HG03135 (cell line): ENCODE results near the gene INTS7.
"Not testable (repeated sequence)": the region's sequence is repeated elsewhere in the genome, so short reads cannot be mapped to it uniquely, and the experiment has no call there.

Experiments used
- ATAC-seq: cut with Tn5 transposase; IDR thresholded peaks from one replicate; pipeline ENCODE4 v1.9.1; 2021; ENCODE audit warnings: mild to moderate bottlenecking, moderate library complexity; ENCODE audit not compliant: unreplicated experiment

Gene INTS7

DNA sequence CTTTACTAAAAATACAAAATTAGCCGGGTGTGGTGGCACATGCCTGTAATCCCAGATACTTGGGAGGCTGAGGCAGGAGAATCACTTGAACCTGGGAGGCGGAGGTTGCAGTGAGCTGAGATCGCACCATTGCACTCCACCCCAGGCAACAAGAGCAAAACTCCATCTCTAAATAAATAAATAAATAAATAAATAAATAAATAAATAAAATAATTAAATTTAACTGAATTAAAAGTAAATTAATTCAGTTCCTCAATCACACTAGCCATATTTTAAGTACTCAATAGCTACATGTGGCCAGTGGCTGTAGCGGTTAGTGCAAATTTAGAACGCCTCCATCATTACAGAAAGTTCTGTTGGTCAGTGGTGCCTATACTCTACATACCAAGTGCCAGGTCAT is 97.9 kb downstream of the INTS7 start:
- not testable (repeated sequence) for ATAC-seq

DNA sequence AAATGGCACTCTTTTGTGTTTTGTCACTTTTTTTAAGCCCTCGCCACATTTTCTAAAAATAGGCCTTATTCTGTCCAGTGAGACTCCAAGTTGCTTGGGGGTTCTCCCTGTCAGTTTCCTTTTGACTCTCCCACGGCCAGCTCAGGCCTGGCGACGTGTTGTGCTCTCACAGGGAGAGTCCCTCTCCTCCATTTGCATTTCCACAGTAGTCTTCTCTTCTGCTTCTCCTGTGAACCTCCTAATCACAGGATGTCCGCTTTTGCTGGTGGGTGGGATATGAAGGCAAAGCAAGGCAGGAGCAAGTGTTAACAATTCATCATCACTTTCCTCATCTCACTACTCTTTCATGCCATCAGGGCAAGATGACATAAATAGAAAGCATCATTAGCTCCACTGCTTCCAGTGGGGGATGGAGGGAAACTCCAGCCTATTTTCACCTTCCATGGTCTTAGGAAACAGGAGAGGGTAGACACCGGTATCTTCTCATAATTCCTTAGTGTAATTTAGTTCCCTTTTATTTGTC is 99.8 kb downstream of the INTS7 start:
- peak; percentile 65 for ATAC-seq

DNA sequence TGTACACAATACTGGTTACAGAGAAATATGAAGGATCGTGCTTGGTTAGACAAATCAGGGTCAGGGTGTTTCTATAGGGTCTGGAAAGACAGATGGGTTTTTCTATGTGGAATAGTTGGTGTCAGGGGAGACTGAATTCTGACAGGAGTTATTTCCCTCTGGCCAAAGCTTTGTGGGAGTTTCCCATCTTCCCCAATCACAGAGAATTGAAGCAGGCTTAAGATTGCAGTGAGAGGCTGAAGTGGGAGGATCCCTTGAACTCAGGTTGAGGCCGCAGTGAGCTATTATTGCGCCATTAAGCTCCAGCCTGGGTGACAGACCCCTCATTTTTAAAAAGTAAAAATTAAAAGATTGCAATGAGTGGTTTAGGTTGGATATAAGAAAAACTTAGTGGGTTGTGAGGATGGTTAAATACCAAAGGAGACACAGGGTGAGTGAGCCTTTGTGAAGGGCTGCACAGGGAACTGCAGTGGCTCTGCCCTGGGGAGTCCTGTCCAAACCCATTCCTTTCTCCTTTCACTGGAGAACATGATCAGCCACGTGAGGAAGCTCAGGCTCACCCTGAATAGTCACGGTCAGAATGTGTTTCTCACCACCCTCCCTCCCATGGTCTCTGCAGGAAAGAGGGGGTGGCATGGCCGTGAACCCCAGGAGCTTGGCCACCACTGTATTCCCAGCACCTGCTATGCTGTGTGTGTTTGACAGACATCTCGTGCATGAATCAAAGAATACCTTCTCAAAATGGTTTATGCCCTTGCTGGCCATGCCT is 101.2 kb downstream of the INTS7 start:
- no peak for ATAC-seq

- ATAC-seq, result no peak
Observed at GRCh38 chr1:211932933-211933254, 102.5 kb downstream of the INTS7 start.

DNA sequence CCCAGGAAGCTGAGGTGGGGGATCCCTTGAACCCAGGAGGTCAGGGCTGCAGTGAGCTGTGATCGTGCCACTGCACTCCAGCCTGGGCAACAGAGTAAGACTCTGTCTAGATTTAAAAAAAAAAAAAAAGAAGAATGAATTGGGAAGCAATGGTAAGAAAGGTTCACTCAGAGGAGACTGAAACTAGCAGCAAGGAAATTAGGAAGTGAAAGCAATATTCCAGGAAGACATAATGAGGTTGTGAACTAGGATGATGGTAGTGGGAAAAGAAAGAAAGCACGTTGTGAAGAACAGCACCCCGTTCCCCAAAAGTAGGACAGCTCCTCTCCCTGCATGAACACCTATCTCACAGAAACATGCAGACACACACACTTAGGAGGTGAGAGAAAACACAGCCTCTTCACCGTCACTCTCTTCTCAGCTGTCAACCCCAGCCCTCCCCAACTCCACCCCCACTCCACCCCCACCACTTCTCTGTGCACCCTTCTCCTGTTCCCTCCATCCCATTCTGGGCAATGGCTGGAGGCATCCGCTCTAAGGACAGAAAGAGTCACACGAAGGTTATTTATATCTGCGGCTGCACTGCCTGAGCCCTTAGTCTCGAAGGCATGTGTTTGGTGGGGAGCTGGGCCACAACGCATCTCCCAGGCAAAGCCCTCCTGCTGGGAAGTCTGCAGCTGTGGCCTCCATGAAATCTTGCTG is 103.0 kb downstream of the INTS7 start:
- ATAC-seq, result no peak

DNA sequence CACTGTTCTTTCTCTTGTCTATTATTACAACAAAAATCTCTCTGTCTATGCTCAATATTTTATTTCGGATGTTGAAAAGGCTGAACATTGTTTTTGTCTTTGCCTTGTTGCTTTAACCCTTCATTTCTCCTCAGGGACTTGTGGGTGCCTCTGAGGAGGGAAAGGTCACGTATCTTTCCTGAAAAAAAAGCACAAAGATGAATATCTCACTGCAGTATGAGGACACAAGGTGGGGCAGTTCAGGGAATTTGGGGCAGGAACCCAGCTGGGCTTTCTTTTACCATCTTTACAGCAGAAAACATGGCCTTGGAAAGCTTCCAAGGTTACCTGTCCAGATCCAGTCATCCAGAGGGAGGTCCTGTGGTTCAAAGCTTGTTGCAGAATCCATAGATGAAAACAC is 105.7 kb downstream of the INTS7 start:
- ATAC-seq, result no peak

GRCh38 chr1:211928993-211929637 is 106.2 kb downstream of the INTS7 start:
- no peak for ATAC-seq

- ATAC-seq, result no peak
Observed at GRCh38 chr1:211928290-211928801, 107.0 kb downstream of the INTS7 start.

GRCh38 chr1:211925016-211925415 is 110.3 kb downstream of the INTS7 start:
- no peak for ATAC-seq

DNA sequence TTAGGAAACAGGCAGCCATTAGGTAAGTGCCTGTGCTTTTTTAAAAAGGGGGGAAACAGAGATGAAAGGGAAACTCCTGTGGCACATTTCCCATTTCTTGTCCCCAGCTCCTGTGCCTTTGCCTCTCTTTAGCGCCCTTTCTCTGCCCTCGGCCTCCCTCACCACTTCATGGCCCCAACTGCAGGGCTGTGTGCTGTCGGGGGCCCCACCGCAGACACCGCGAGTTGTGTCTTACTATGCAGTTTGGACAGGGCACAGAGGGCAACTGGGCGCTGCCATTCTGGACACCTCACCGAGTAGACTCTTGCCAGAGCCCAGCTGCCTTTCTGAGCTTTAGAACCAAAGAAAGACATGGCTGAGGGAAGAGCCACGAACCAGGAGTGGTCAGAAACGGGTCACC is 111.1 kb downstream of the INTS7 start:
- ATAC-seq, result no peak

DNA sequence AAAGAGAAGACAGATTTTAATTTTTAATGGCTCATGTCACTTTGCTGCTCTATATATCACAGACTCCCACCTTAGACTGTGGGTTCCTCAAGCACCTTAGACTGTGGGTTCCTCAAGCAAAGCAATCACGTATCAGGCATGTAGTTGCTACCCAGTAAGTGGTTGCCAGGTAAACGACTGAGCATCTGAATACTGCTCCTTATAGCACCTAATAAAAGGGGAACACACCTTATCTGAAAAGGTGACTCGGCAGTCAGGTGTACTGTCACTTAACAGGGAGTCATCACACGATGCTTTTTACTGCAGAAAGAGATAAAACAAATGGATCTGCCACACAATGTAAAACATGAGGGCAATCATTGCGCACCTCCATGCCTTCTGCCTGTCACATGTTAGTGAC is 112.3 kb downstream of the INTS7 start:
- no peak for ATAC-seq

- ATAC-seq, result no peak
Observed at GRCh38 chr1:211921579-211922095, 113.7 kb downstream of the INTS7 start.

GRCh38 chr1:211920602-211921226 is 114.6 kb downstream of the INTS7 start:
- ATAC-seq, result no peak

DNA sequence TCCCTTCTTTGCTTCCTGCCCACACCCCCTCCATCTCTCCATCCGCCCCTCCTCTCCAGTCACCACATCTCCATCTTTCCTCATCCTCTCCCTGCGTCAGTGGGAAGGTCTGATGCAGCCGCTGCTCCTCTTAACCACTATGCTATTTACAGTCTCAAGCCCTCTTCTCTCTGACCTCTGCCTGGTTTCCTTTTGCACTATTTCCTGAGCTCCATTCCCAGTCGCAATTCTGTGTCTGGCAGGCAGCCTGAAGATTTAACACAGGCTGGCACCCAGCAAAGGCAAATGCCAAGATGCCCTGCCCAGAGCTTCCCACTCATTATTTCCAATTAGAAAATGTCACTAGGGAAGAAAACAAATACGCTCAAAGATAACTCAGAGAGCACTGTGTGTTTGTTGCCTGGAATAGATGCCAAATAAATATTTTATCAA is 115.2 kb downstream of the INTS7 start:
- no peak for ATAC-seq

- no peak for ATAC-seq
Observed at GRCh38 chr1:211918843-211919414, 116.4 kb downstream of the INTS7 start.

GRCh38 chr1:211916458-211916857 is 118.9 kb downstream of the INTS7 start:
- not testable (repeated sequence) for ATAC-seq

DNA sequence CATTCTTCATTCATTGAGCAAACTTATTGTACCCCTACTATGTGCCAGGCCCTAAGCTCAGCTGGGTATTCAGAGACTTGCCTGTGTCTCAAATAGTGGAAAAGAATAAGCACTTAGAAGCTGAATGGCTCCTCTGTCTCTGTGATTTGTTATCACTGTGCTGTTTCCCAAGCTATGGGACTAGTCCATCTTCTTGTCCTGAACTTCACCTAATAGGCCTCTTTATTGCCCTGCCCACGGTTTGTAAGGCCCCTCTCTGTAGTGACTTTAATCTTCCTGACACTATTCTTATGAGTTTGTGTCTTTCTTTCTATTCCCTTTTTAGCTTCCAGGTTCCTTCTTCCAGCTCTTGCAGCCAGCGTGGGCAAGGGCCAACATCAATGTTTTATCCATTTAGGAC is 119.4 kb downstream of the INTS7 start:
- no peak for ATAC-seq

- no peak for ATAC-seq
Observed at GRCh38 chr1:211912844-211913432, 122.4 kb downstream of the INTS7 start.

- no peak for ATAC-seq
Observed at GRCh38 chr1:211912038-211912437, 123.3 kb downstream of the INTS7 start.

- ATAC-seq, result no peak
Observed at GRCh38 chr1:211910913-211911485, 124.4 kb downstream of the INTS7 start.
